ENCODE measurements around the gene VCX2. TPM values are rescaled to one million over a fixed set of nuclear protein-coding genes. Genes with fewer than 3 reads are reported as not detected.
"Not testable (repeated sequence)": the region's sequence is repeated elsewhere in the genome, so short reads cannot be mapped to it uniquely, and the experiment has no call there.

The VCX2 gene
- not detected in 2 replicates for total RNA-seq (2014; rRNA removed; shearing (Covaris generic); ENCODE audit: low replicate concordance)

DNA sequence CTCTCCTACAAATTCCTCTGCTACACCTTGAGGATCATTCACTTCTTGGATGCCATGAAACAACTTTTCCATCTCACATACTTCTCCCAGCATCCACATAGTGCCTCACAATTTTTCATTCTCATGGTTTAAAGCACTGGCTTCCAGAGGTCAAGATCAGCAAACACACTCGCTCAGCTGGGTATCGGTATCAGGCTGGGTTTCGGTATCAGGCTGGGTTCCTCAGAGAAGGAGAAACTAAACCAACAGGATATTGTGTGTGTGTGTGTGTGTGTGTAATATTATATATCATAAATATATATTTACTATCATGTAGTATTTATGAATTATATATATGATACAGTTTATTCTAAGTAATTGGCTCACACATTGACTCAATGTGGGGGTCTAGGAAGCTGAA, at the start of gene VCX2:
VCX2 (minus strand) TSS at position 99 of the 400 bp plus-strand sequence. CDS start 624 bp downstream, outside the sequence.
- not testable (repeated sequence) for H3K9me3 ChIP-seq, H3K36me3 ChIP-seq, DNase-seq

GRCh38 chrX:8204943-8205342, 33.9 kb upstream of the VCX2 start:
- no peaks in the 10 kb centered on the region for H3K27me3 ChIP-seq
- H3K9me3 ChIP-seq = no peaks in the 10 kb centered on the region
- H3K4me3 ChIP-seq = no peak overlapping the region
- no peaks in the 10 kb centered on the region for H3K36me3 ChIP-seq
- no peak for DNase-seq

More for the DNA sequence above, at the start of gene VCX2:
- H3K4me3 ChIP-seq, H3K27me3 ChIP-seq: not testable (repeated sequence)

DNA sequence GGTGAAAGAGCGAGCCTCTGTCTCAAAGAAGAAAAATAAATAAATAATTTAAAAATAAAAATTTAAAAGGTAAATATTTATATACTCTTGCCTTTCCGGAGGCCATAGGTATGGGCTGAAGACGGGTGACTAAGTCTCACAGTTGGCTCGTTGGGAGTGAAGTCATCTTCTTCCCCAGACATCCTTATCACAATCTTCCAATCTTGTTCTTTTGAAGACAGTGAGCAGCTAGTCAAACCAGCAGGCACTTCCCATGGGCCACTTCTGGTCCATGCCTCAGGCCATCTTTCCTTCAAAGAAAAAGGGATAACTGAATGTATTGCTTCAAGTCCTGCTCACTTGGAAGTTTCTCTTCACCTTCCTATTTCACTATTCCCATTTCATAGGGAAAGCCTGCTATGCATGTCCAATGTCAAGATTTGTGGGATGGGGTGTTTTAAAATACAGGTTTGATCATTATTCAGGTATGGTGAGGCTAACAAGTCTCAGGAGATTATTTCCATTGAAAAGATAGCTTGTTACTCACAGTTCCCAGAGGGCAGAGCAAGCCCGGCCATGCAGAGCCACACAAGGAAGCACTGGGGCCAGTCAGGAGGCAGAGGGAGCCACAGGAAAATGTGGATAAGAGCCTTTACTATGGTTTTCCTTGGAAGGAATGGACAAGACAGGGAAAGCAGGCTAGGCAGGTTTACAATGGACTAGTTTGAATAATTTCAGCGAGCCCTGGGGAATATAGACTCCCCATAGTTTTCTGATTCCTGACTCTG, 33.3 kb upstream of the VCX2 start:
- H3K9me3 ChIP-seq = no peaks in the 10 kb centered on the region
- DNase-seq = no peak
- H3K36me3 ChIP-seq = no peaks in the 10 kb centered on the region

GRCh38 chrX:8201896-8202331, 30.8 kb upstream of the VCX2 start:
- Histone ChIP-seq H3K4me3 (no peak overlapping the region), H3K36me3 (no peaks in the 10 kb centered on the region), H3K27me3 (no peaks in the 10 kb centered on the region), H3K9me3 (no peaks in the 10 kb centered on the region)
- no peak for DNase-seq

More for the DNA sequence above, 33.3 kb upstream of the VCX2 start:
- H3K27me3 ChIP-seq = no peaks in the 10 kb centered on the region
- no peak overlapping the region for H3K4me3 ChIP-seq

GRCh38 chrX:8196776-8197175, 25.7 kb upstream of the VCX2 start:
- DNase-seq = no peak

DNA sequence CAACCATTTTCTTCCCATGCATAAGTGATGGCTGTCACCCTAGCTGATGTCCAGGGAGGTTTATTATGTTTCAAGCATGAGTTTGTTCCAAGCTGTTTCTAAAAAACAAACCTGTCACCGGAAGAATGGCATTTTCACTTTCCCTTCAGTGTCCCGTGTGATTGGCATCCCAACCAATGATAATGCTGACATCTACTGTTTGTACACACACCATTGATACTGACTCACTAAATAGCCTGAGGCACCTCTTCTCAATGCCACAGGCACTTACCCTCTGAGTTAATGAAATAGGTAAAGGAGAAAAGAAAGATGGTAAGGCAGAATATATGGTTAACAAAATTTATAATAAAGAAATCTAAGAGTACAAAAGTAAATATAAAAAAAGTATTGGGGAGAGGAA, 23.1 kb upstream of the VCX2 start:
- Histone ChIP-seq H3K4me3 (no peak overlapping the region), H3K36me3 (no peaks in the 10 kb centered on the region), H3K9me3 (no peaks in the 10 kb centered on the region), H3K27me3 (no peaks in the 10 kb centered on the region)
- DNase-seq = no peak

More at GRCh38 chrX:8196776-8197175, 25.7 kb upstream of the VCX2 start:
- Histone ChIP-seq H3K4me3 (no peak overlapping the region), H3K27me3 (no peaks in the 10 kb centered on the region), H3K9me3 (no peaks in the 10 kb centered on the region), H3K36me3 (no peaks in the 10 kb centered on the region)

DNA sequence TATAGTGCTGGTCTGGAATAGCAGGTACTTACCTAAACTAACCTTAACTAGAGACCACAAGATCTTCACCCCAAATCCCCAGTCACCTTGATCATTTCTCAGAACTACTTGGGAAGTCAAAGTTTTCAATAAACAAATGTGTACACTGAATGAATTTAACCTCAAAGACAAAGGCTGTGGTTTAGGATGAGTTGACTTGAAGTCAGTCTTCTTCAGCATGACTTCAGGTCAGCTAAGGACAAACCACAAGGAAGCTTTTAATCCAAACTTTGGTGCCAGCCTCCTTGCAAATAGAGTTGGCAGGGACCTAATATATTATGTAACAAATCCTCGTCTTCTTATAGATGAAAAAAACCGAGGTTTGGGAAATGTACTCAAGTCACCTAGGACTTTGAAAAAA, 21.2 kb upstream of the VCX2 start:
- no peak for DNase-seq
- Histone ChIP-seq H3K4me3 (no peak overlapping the region), H3K27me3 (no peaks in the 10 kb centered on the region), H3K36me3 (no peaks in the 10 kb centered on the region), H3K9me3 (no peaks in the 10 kb centered on the region)

GRCh38 chrX:8191022-8191421, 20.0 kb upstream of the VCX2 start:
- no peaks in the 10 kb centered on the region for H3K9me3 ChIP-seq
- H3K4me3 ChIP-seq = no peak overlapping the region
- DNase-seq = no peak
- H3K27me3 ChIP-seq = no peaks in the 10 kb centered on the region
- no peaks in the 10 kb centered on the region for H3K36me3 ChIP-seq

DNA sequence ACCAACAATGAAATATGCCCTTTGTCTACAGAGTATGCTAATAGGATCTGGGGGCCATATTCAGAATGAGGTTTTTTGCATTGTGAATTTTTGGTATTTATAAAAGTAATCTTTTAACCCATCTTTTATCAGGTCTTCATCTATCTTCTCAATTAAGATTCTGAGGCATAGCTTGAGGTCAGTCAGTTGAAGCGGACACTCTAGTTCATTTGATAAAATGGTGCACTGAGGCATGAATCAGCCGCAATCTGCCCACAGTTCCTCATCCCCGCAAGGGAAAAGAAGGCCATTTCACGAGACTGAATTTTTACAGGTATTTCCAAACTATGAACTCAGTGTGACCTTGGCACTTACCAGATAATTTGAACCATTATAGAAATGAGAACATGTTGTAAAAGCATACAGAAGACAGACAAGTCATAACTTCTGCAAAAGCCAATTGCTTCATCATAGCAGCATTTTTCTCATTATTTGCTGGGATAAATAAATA, 19.3 kb upstream of the VCX2 start:
- Histone ChIP-seq H3K9me3 (no peaks in the 10 kb centered on the region), H3K4me3 (no peak overlapping the region), H3K36me3 (no peaks in the 10 kb centered on the region), H3K27me3 (no peaks in the 10 kb centered on the region)
- DNase-seq = no peak

GRCh38 chrX:8189096-8189830, 18.2 kb upstream of the VCX2 start:
- Histone ChIP-seq H3K36me3 (no peaks in the 10 kb centered on the region), H3K27me3 (no peaks in the 10 kb centered on the region), H3K4me3 (no peak overlapping the region), H3K9me3 (no peaks in the 10 kb centered on the region)
- DNase-seq = no peak

DNA sequence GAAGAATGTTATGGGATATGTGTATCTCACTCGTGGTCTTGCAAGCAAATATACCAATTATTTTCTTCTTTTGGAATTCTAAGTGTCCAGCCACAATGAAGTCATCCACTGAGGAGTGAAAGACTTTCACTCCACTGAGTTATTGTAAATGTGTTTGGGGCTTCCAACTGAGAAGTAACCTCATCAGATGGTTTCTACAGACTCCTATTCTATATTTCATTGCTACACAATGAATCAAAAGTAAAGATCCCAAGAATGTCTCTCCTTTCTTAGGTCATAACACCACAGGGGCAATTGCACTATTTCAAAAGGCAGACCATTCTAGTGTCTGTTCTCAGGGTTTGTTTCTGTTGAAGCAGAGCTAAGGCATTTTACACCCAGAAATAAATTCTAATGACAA, 12.3 kb upstream of the VCX2 start:
- Histone ChIP-seq H3K9me3 (no peaks in the 10 kb centered on the region), H3K4me3 (no peak overlapping the region), H3K36me3 (no peaks in the 10 kb centered on the region), H3K27me3 (no peaks in the 10 kb centered on the region)
- DNase-seq = no peak

DNA sequence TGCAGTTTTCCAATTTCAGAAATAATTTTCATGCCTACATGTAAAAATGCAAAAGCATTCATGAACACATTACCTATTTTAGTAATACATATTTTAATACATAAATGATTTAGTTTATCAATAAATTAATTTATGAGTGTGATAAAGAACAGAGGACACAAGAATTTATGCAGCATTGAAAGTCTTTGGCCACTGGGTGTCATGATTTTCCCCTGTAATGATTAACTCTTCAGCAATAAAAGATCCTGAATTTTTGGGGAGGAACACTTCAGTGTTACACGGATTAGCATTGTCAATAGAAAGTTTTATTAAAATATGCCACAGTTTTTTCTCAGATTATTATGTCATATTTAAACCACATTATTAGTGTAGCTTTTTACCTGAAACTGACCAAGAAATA, 8.6 kb upstream of the VCX2 start:
- no peak for DNase-seq
- no peaks in the 10 kb centered on the region for H3K36me3 ChIP-seq
- no peak overlapping the region for H3K4me3 ChIP-seq
- no peaks in the 10 kb centered on the region for H3K27me3 ChIP-seq
- no peaks in the 10 kb centered on the region for H3K9me3 ChIP-seq

DNA sequence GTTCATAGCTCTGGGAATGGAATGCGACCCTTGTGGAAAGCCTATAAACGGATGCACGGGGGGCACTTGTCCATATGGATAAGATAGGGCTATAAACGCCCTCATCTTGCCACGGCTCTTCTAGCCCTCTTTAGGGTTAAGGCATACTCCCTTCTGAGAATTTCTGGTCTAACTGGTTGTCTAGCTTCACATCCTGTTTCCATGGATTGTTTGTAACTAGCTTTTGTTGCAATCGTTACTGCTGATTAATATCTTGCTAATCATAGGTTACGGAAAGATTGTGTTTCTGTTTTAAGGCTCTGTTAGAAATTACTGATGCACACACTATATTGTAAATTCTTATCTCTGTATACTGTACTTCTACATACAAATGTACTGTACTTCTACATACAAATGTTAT, 17.1 kb downstream of the VCX2 start:
- H3K4me3 ChIP-seq, H3K27me3 ChIP-seq, DNase-seq, H3K36me3 ChIP-seq, H3K9me3 ChIP-seq: not testable (repeated sequence)

DNA sequence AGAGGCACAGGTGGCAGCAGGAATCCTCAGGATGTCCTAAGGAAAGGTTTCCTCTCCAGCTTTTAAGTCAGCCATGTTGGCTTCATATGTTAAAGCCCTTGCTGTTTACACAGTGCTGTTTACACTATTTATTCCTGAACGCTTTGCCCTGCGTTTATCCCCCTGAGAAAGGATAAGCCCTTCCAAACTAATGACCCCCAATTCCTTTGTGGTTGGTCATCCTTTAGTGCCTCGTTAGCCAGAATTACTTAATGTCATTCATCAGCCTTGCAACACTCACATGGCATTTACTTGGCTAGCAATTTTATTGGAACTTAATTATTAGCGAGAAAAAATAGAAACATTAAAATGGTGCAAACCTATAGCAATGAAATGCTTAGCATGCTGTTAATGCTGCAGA, 23.8 kb downstream of the VCX2 start:
- Histone ChIP-seq H3K27me3 (no peaks in the 10 kb centered on the region), H3K36me3 (no peaks in the 10 kb centered on the region), H3K4me3 (no peak overlapping the region), H3K9me3 (no peaks in the 10 kb centered on the region)
- DNase-seq = no peak

DNA sequence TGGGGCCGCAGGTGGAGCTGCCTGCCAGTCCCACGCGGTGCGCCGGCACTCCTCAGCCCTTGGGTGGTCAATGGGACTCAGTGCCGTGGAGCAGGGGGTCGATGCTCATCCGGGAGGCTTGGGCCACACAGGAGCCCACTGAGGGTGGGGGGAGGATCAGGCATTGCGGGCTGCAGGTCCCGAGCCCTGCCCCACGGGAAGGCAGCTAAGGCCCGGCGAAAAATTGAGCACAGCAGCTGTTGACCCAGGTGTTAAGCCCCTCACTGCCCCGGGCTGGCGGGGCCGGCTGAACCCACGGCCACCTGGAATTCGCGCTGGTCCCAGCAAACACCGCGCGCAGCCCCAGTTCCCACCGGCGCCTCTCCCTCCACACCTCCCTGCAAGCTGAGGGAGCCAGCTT, 26.1 kb downstream of the VCX2 start:
- Histone ChIP-seq H3K4me3 (no peak overlapping the region), H3K27me3 (no peaks in the 10 kb centered on the region), H3K9me3 (no peaks in the 10 kb centered on the region), H3K36me3 (no peaks in the 10 kb centered on the region)
- DNase-seq = no peak

DNA sequence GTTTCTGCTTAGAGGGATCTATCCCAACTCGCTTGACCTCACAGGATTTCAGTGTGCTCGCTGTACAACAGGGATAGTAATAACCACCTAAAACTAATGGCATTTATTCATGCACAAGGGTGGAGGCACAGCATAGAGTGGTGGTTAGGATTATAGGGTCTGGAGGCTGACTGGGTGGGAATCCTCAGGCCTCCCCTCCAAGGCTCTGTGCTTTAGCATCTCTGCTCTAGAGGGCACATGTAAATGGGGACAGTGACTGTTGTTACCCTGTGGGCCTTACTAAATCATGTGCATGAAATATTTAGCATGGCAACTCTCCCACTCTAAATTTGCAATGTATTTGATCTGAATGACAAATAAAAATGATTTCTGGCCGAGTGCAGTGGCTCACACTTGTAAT, 29.2 kb downstream of the VCX2 start:
- H3K36me3 ChIP-seq = no peaks in the 10 kb centered on the region

DNA sequence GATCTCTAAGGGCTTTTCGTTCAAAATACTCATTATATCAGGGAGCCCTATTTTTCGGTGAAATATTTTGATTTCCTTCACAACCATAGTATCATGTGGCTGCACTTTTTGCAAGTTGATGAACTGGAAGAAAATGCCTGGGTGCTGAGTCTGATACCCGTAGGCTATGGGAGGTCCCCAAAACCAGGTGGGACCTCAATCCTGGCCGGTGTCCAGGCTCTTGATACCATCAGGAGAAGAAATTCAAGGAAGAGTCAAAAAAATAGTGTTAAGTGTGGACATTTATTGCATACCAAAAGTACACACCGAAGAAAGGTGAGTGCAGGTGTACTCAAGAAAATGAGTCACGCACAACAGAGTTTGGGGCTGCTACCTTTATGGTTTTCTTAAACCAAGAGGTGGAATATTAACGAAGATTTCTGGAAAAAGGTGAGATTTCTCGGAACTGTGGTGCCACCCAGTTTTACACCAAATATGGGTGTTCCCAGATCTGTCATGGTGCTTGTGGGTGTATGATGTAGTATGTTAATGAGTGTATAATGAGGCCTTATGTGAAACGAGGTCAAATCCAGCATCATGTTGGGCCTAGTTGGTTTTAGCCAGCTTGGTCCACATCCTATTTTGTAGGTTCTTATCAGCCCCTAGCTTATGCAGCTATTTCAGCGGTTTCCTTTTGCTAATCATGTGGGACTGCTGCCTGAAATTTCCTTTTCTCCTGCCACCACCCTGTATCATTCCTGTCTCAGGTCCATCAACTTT, 29.9 kb downstream of the VCX2 start:
- Histone ChIP-seq H3K36me3 (no peaks in the 10 kb centered on the region), H3K27me3 (no peaks in the 10 kb centered on the region), H3K9me3 (no peaks in the 10 kb centered on the region), H3K4me3 (no peak overlapping the region)
- no peak for DNase-seq

More for the DNA sequence above, 29.2 kb downstream of the VCX2 start:
- no peak for DNase-seq
- Histone ChIP-seq H3K9me3 (no peaks in the 10 kb centered on the region), H3K27me3 (no peaks in the 10 kb centered on the region), H3K4me3 (no peak overlapping the region)
